DMS53 treated with DMSO at 0.1 percent for 48 hours (cell line): Measurements from ENCODE around the gene PRR30.

ENCODE experiments used
- DNase-seq: peaks from one replicate; lab custom pipeline; 2025; ENCODE audit not compliant: unreplicated experiment; lab: John Stamatoyannopoulos, UW

Gene PRR30

GRCh38 chr2:27155069-27155520 lies 15.9 kb upstream of the PRR30 start:
- no peak for DNase-seq

DNA sequence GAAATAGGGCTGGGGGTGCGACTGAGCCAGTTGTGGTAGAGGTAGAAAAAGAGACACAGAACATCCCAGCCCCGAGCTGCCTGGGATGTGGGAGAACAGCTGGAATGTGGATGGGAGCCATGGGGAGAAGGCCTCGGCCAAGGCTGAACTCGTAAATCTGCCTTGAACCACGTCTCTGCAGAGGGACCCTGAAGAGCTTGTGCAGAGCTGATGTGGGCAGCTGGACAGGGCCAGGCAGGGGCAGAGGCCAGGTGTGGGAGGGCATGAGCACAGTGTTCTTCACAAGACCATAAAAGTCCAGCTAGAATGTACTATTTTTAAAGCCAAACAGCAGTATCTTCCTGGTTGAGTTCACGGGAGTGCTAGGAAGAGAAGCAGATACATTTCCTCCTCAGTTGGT lies 15.3 kb upstream of the PRR30 start:
- no peak for DNase-seq

DNA sequence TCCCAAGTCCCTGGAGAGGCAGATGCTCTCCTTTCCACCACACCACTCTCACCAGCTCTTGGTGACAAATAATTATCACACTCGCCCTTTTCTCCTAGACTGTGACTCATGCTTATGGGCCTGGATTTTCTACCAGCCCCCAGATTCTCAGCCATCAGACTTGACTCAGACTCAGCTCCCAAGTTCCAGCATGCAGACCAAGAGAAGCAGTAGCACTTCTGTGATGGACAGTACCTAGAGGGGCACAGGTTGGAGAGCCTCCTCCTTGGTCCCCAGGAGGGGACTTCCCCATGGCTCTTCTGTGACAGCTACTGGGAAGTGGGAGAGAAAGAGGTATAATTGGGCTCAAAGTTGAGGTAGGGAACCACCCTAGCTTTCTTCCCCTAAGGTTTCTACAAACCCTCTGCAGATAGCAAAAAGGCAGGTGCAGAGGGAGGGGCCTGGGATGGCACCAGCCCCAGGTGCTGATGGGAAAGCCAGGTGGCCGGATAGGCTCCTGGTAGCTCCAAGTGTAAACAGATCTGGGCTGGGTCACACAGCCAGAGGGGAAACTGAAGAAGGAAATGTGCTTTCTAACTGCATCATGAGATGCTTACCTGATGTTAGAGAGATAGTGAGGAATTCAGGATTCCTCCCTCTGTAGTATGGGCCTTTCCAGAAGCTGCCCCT lies 13.7 kb upstream of the PRR30 start:
- peak; percentile 79 for DNase-seq

GRCh38 chr2:27152102-27152795 lies 13.0 kb upstream of the PRR30 start:
- peak; percentile 26 for DNase-seq

DNA sequence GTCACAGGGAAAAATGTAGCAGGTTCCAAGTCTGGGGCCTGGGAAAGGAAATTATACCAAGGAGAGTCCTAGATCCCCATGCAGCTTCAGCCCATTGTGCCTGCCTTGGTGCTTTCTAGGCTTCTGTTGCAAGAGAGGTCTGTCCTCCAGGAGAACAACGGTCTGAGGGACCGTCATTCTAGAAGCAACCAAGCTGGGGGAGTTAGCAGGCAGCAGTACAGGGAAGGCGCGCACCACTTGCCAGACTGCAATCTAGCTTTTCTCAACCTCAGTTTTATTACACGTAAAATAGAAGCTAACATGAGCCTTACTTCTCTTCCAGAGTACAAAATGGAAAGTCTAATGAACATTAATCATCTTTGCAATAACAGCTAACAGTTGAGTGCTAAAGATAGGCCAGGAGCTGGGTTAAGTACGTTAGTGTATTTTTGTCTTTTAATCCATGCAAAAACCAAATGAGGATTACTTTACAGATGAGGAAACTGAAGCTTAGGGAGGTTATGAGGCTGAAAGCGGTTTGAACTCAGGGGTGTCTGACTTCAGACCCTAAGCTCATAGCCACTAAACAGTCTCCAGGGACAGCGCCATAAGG lies 11.5 kb upstream of the PRR30 start:
- DNase-seq: no peak

- DNase-seq: no peak
These were observed 10.6 kb upstream of the PRR30 start for GRCh38 chr2:27149570-27150405.

DNA sequence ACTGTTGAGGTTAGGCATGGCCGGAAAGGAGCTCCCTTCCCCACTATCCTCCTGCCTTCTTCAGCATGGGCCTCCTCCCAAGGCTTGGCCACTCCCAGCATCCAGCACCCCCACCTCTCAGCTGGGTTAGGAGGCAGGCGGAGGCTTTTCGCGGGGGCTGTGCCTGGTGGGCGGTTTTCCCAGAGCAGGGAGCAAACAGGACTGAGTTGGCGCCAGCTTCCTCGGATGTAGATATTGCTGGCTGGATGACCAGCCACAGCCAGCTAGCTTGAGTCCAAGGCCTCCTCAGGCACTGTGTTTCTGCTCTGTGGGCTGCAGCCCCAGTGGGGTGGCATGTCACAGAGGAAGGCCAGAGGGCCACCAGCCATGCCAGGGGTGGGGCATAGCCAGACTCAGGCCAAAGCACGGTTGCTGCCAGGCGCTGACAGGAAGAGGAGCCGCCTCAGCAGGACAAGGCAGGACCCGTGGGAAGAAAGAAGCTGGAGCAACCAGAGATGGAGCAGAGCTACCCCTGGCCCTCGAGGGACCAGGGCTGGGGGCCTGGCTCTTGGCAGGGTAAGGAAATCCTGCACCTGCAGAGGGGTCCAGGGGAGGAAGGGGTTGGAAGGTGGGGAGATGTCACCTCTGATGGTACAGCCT lies 9.7 kb upstream of the PRR30 start, which contains the start of gene TCF23:
Gene TCF23, plus strand, starts transcription at position 204 of the 639 bp plus-strand sequence. Its CDS starts 130 bp downstream, at position 334.
- no peak for DNase-seq

GRCh38 chr2:27147935-27148334 lies 8.7 kb upstream of the PRR30 start:
- no peak for DNase-seq

DNA sequence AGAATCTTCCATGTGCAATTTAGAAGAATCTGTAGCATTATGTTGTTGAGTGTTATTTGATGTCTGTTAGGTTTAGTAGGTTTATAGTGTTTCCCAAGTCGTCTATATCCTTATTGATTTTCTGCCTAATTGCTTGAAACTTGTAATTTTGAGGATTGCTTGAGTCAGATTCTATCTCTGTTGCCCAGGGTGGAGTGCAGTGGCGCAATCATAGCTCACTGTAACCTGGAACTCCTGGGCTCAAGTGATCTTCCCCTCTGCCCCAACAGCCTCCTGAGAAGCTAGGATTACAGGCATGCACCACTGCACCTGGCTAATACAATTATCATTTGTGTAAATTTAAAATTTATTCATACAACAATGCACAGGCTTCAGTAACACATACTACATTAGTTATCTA lies 6.5 kb upstream of the PRR30 start:
- no peak for DNase-seq

DNA sequence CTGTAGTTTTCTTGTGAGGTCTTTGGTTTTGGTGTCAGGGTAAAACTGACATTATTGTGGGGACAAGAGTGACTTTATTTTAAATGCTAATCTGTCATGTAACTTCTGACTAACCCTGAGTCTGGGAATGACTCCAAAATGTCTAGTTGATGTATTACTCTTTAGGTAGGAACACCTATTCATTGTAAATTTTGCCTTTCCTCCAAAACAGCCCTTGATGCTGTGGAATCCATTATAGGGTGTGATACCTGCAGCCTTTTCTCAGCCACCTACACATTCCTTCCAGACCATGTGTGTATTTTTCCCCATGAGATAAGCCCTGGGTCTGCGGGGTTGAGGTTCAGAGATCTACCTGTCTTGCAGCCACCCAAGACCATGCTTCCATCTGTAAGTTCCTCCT lies 4.1 kb upstream of the PRR30 start:
- no peak for DNase-seq

DNA sequence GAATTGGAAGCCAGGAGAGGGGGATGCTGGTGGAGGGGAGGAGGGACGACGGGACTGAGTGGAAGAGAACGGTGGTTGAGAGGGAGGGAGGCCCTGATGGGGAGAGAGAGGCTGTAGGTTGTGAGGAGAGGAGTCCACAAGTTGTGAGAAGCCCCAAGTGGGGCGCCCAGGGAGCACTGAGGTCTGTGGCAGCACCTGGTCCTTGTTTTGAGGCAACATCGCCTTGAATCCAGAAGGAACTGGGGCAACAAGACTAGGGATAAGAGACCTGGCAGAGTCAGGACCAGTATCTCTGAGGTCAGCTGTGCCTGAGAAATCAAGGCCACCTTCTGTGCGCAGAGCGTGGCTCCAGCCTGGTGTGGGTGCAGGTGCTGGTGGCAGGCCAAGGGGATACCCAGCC lies 1.1 kb downstream of the PRR30 start:
- DNase-seq: no peak

- DNase-seq: no peak
These were observed 1.8 kb downstream of the PRR30 start for GRCh38 chr2:27137322-27137935.

GRCh38 chr2:27136751-27137150 lies 2.5 kb downstream of the PRR30 start:
- no peak for DNase-seq

- DNase-seq: no peak
These were observed 3.7 kb downstream of the PRR30 start for GRCh38 chr2:27135478-27135955.

GRCh38 chr2:27134781-27135477 lies 4.3 kb downstream of the PRR30 start:
- DNase-seq: no peak

GRCh38 chr2:27133905-27134780 lies 5.1 kb downstream of the PRR30 start, which contains the start of gene PREB:
Gene PREB (minus strand): TSS chr2:27134636. CDS start chr2:27134421, 215 bp downstream.
- peak; percentile 78 for DNase-seq

- DNase-seq: no peak
These were observed 5.9 kb downstream of the PRR30 start for GRCh38 chr2:27133195-27133875.

GRCh38 chr2:27131429-27131828 lies 7.8 kb downstream of the PRR30 start:
- no peak for DNase-seq
